Keratinocyte (primary cell): Measurements from ENCODE around the gene PDCL2. TPM values are rescaled to one million over a fixed set of nuclear protein-coding genes. Genes with fewer than 3 reads are reported as not detected.

Source experiments
- DNase-seq: peaks from one replicate; pipeline ENCODE4 v3.0.0-alpha.2; 2011; ENCODE audit warnings: low read depth, missing footprints, low spot score
- FAIRE-seq: peaks from 2 replicates; lab custom pipeline; 2011; peaks lifted over from hg19 to GRCh38; lab: Jason Lieb, UNC
- H2AFZ ChIP-seq: 2 replicates; pipeline ENCODE4 v1.6.0; 2012; ENCODE audit warnings: low read length, control low read depth, inconsistent platforms; ENCODE audit not compliant: control insufficient read depth
- H3K27ac ChIP-seq: 2 replicates; pipeline ENCODE4 v1.5.1; 2011; ENCODE audit warnings: low read length; ENCODE audit not compliant: control insufficient read depth, insufficient read depth
- H3K27me3 ChIP-seq: 3 replicates; pipeline ENCODE4 v1.6.0; 2011; ENCODE audit warnings: low read length; ENCODE audit not compliant: control insufficient read depth, insufficient read depth; ENCODE audit errors: extremely low read depth
- H3K36me3 ChIP-seq, 2 experiments: 2 replicates in 1 of 2; 3 replicates in 1 of 2; pipeline ENCODE4 v1.5.1; 2011; ENCODE audit warnings: low read length in 2 of 2, mild to moderate bottlenecking in 1 of 2; ENCODE audit not compliant: control insufficient read depth in 2 of 2, insufficient read depth in 2 of 2; ENCODE audit errors: extremely low read depth in 1 of 2
- H3K4me1 ChIP-seq: 3 replicates; pipeline ENCODE4 v1.5.1; 2011; ENCODE audit warnings: low read length; ENCODE audit not compliant: control insufficient read depth, insufficient read depth; ENCODE audit errors: extremely low read depth
- H3K4me2 ChIP-seq: 3 replicates; pipeline ENCODE4 v1.6.0; 2011; ENCODE audit warnings: low read depth, low read length; ENCODE audit not compliant: control insufficient read depth, insufficient read depth; ENCODE audit errors: extremely low read depth
- H3K4me3 ChIP-seq, 3 experiments: fragments of 200-600 bp in 1 of 3; sonication (generic) in 1 of 3; 2 replicates in 2 of 3; 3 replicates in 1 of 3; pipeline ENCODE4 v1.5.1; 2011 to 2016; ENCODE audit warnings: low read length in 3 of 3, mild to moderate bottlenecking in 3 of 3, control low read depth in 2 of 3, inconsistent platforms in 1 of 3, low read depth in 1 of 3, mixed read lengths in 1 of 3, mixed run types in 1 of 3, moderate library complexity in 1 of 3; ENCODE audit not compliant: control insufficient read depth in 2 of 3, insufficient read depth in 2 of 3; ENCODE audit errors: extremely low read depth in 1 of 3
- H3K79me2 ChIP-seq: 2 replicates; pipeline ENCODE4 v1.6.0; 2012; ENCODE audit warnings: low read length; ENCODE audit not compliant: control insufficient read depth, insufficient read depth
- H3K9ac ChIP-seq: 3 replicates; pipeline ENCODE4 v1.6.0; 2011; ENCODE audit warnings: low read length; ENCODE audit not compliant: control insufficient read depth, insufficient read depth; ENCODE audit errors: extremely low read depth
- H3K9me1 ChIP-seq: 3 replicates; pipeline ENCODE4 v1.6.0; 2011; ENCODE audit warnings: low read length; ENCODE audit not compliant: control insufficient read depth, insufficient read depth; ENCODE audit errors: extremely low read depth
- H3K9me3 ChIP-seq: 2 replicates; pipeline ENCODE4 v1.5.1; 2012; ENCODE audit warnings: low read depth, low read length; ENCODE audit not compliant: control insufficient read depth
- H4K20me1 ChIP-seq: 3 replicates; pipeline ENCODE4 v1.6.0; 2011; ENCODE audit warnings: low read length; ENCODE audit not compliant: control insufficient read depth, insufficient read depth; ENCODE audit errors: extremely low read depth
- CTCF ChIP-seq, 3 experiments: IDR thresholded peaks in 1 of 3; conservative IDR thresholded peaks in 1 of 3; optimal IDR thresholded peaks in 1 of 3; 2 replicates in 2 of 3; 3 replicates in 1 of 3; pipeline versions ENCODE3 to v1.5.1; 2011; ENCODE audit warnings: low read length in 3 of 3, mild to moderate bottlenecking in 3 of 3, moderate library complexity in 2 of 3, control low read depth in 1 of 3, inconsistent platforms in 1 of 3; ENCODE audit not compliant: insufficient read depth in 2 of 3; ENCODE audit errors: extremely low read depth in 1 of 3
- EZH2 ChIP-seq: IDR thresholded peaks from one replicate; pipeline ENCODE4 v1.6.1; 2012; ENCODE audit warnings: inconsistent platforms, mild to moderate bottlenecking, low read length, moderate library complexity
- dilution Hi-C: fragments of 300-500 bp; cut with MboI; formaldehyde crosslinking; loops from one replicate; pipeline ENCODE4 v1.7.0; 2020; ENCODE audit warnings: low sequenced_read_pairs; ENCODE audit not compliant: extremely low pct_ligation_motif_present
- polyA minus RNA-seq, 3 experiments: library from RNA; depleted of rRNA, polyadenylated mRNA; stranded (reverse); fragments of >200 nt; gene quantifications; 1 replicate in 1 of 3; 2 replicates in 1 of 3; 3 replicates in 1 of 3; pipeline ENCODE4 v1.2.3, GENCODE V29; 2011
- polyA plus RNA-seq, 5 experiments: library from polyadenylated mRNA; depleted of rRNA in 3 of 5; stranded (reverse) in 3 of 5; stranded (forward) in 1 of 5; unstranded in 1 of 5; fragments of >200 nt; gene quantifications; 1 replicate in 1 of 5; 2 replicates in 3 of 5; 3 replicates in 1 of 5; pipeline versions ENCODE4 v1.2.1 to v1.2.3, GENCODE V29; 2011 to 2012; ENCODE audit warnings: missing spikeins in 2 of 5, low read depth in 1 of 5, low replicate concordance in 1 of 5

PDCL2 gene, protein sequence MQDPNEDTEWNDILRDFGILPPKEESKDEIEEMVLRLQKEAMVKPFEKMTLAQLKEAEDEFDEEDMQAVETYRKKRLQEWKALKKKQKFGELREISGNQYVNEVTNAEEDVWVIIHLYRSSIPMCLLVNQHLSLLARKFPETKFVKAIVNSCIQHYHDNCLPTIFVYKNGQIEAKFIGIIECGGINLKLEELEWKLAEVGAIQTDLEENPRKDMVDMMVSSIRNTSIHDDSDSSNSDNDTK
- not detected in 3 replicates for polyA plus RNA-seq
- not detected for polyA plus RNA-seq (2011; ENCODE audit: low read depth)
- not detected in 2 replicates for polyA plus RNA-seq (2011; cell fraction: cytosol; rRNA removed)
- polyA plus RNA-seq (2011; cell fraction: nucleus; rRNA removed) = not detected in 2 replicates
- not detected in 2 replicates for polyA plus RNA-seq (2012; ENCODE audit: low replicate concordance)
- polyA minus RNA-seq = not detected in 3 replicates
- polyA minus RNA-seq (2011; cell fraction: cytosol; rRNA and poly(A)+ RNA removed) = not detected
- polyA minus RNA-seq (2011; cell fraction: nucleus; rRNA and poly(A)+ RNA removed) = not detected in 2 replicates

GRCh38 chr4:55592014-55592413 lies at the start of gene PDCL2:
PDCL2 (minus strand) TSS chr4:55592245; CDS start chr4:55592109, 136 bp downstream.
- H3K4me3 ChIP-seq = no peak within 1 kb of the TSS
- no peak for TF ChIP-seq CTCF (optimal IDR thresholded peaks at IDR 0.05 in 1 of 3, IDR thresholded peaks at IDR 0.05 in 1 of 3, conservative IDR thresholded peaks at IDR 0.05 in 1 of 3; ENCODE audit: extremely low read depth in 1 of 3, insufficient read depth in 2 of 3, low read length in 3 of 3)
- TF ChIP-seq EZH2 = no peak
- no peaks in the 10 kb centered on the region for H3K36me3 ChIP-seq
- no peak within 1 kb of the TSS for H3K4me2 ChIP-seq
- no peak for DNase-seq
- no peak for FAIRE-seq
- H3K79me2 ChIP-seq = no peaks in the 10 kb centered on the region
- no peak within 1 kb of the TSS for H3K9ac ChIP-seq
- no peaks in the 10 kb centered on the region for H3K4me1 ChIP-seq
- H3K9me3 ChIP-seq = no peaks in the 10 kb centered on the region
- dilution Hi-C loops = no loop called here
- H4K20me1 ChIP-seq = no peaks in the 10 kb centered on the region
- no peak within 1 kb of the TSS for H3K27ac ChIP-seq
- H3K9me1 ChIP-seq = no peaks in the 10 kb centered on the region
- no peak within 1 kb of the TSS for H2AFZ ChIP-seq
- H3K27me3 ChIP-seq = no peaks in the 10 kb centered on the region

DNA sequence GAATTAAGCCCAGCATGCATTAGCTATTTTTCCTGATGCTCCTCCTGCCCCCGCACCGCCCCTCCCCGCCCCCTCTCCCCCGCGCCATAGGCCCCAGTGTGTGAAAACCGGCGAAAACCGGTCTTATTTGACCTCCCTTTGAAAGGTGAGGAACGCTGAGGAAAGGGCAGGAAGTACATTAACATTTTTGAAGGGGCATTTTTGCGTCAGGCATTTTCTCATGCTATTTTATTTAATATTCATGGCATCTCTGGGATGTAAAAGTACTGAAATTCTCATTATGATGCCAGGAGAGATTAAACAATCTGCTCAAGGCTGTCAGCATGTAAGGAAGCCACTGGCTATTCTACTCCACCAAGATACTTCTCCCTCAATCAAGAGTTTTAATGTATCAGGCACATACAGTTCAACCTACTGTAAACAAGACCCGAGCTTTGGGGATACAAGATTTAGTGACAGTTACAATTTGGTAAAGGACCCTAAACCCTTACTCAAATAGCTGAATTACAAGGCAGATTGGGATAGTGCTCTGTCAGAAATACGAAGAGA lies 45.3 kb upstream of the PDCL2 start:
- Histone ChIP-seq H2AFZ (no peak overlapping the region), H4K20me1 (no peaks in the 10 kb centered on the region), H3K36me3 (no peaks in the 10 kb centered on the region), H3K9me3 (no peaks in the 10 kb centered on the region), H3K27me3 (no peaks in the 10 kb centered on the region), H3K9ac (no peak overlapping the region), H3K4me2 (no peak overlapping the region), H3K27ac (no peak overlapping the region), H3K4me1 (peaks cover 15% of the 10 kb centered on the region), H3K9me1 (no peaks in the 10 kb centered on the region), H3K4me3 (no peak overlapping the region), H3K79me2 (no peaks in the 10 kb centered on the region)
- DNase-seq = no peak
- no peak for TF ChIP-seq EZH2
- TF ChIP-seq CTCF (optimal IDR thresholded peaks at IDR 0.05 in 1 of 3, IDR thresholded peaks at IDR 0.05 in 1 of 3, conservative IDR thresholded peaks at IDR 0.05 in 1 of 3; ENCODE audit: extremely low read depth in 1 of 3, insufficient read depth in 2 of 3, low read length in 3 of 3) = no peak
- dilution Hi-C loops = no loop called here
- no peak for FAIRE-seq
